AG04450 (cell line): Measurements from ENCODE around the gene COG5. TPM values are rescaled to one million over a fixed set of nuclear protein-coding genes. Genes with fewer than 3 reads are reported as not detected.

Experiments used
- CTCF ChIA-PET: fragments of 300-600, 350-600 bp; formaldehyde crosslinking; extraction: SDS; loops from one replicate; lab custom pipeline; 2022; ENCODE audit warnings: antibody characterized with exemption, inconsistent platforms; lab: Charles Lee
- POLR2A ChIA-PET: fragments of 350-600 bp; formaldehyde crosslinking; extraction: SDS; loops from one replicate; lab custom pipeline; 2021; ENCODE audit warnings: antibody characterized with exemption, inconsistent platforms; lab: Yijun Ruan, JAX
- DNase-seq: peaks from one replicate; pipeline ENCODE4 v3.0.0-alpha.2; 2011; ENCODE audit warnings: low read depth, low spot score
- H3K27ac ChIP-seq: one replicate; pipeline ENCODE4 v1.5.1; 2012; ENCODE audit warnings: low read depth, low read length, control low read depth
- H3K27me3 ChIP-seq: one replicate; pipeline ENCODE4 v1.6.0; 2012; ENCODE audit warnings: low read length; ENCODE audit not compliant: control insufficient read depth, insufficient read depth
- H3K4me3 ChIP-seq: 2 replicates; pipeline ENCODE4 v1.5.1; 2011; ENCODE audit warnings: mild to moderate bottlenecking, low read depth, low read length, control low read depth
- H3K9me3 ChIP-seq: 2 replicates; pipeline ENCODE4 v1.5.1; 2012; ENCODE audit warnings: low read length; ENCODE audit not compliant: control insufficient read depth, insufficient read depth
- polyA plus RNA-seq: library from polyadenylated mRNA; depleted of rRNA; stranded (reverse); fragments of >200 nt; gene quantifications from 2 replicates; pipeline ENCODE4 v1.2.3, GENCODE V29; 2011
- TF ChIP-seq, protein P1 (sequence below): IDR thresholded peaks from 2 replicates; pipeline ENCODE4 v1.5.1; 2011; ENCODE audit warnings: low read depth, low read length, control low read depth, inconsistent platforms

The COG5 gene
- polyA plus RNA-seq, 1 experiment: 55.2 TPM

GRCh38 chr7:107187774-107188173, 375.9 kb downstream of the COG5 start:
- Histone ChIP-seq H3K9me3 (no peaks in the 10 kb centered on the region), H3K4me3 (no peak overlapping the region), H3K27ac (no peak overlapping the region), H3K27me3 (no peaks in the 10 kb centered on the region)
- CTCF ChIA-PET: interaction anchor here (1.3 kb wide), 1 partner anchor 241 kb away, joined by 3 read pairs; no protein-coding TSS in a partner anchor
- no peak for DNase-seq
- POLR2A ChIA-PET: interaction anchor here (1.1 kb wide), 1 partner anchor 19 kb away, joined by 4 read pairs; the partner anchor contains the start of gene HBP1
- TF ChIP-seq, protein P1, sequence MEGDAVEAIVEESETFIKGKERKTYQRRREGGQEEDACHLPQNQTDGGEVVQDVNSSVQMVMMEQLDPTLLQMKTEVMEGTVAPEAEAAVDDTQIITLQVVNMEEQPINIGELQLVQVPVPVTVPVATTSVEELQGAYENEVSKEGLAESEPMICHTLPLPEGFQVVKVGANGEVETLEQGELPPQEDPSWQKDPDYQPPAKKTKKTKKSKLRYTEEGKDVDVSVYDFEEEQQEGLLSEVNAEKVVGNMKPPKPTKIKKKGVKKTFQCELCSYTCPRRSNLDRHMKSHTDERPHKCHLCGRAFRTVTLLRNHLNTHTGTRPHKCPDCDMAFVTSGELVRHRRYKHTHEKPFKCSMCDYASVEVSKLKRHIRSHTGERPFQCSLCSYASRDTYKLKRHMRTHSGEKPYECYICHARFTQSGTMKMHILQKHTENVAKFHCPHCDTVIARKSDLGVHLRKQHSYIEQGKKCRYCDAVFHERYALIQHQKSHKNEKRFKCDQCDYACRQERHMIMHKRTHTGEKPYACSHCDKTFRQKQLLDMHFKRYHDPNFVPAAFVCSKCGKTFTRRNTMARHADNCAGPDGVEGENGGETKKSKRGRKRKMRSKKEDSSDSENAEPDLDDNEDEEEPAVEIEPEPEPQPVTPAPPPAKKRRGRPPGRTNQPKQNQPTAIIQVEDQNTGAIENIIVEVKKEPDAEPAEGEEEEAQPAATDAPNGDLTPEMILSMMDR: no peak

DNA sequence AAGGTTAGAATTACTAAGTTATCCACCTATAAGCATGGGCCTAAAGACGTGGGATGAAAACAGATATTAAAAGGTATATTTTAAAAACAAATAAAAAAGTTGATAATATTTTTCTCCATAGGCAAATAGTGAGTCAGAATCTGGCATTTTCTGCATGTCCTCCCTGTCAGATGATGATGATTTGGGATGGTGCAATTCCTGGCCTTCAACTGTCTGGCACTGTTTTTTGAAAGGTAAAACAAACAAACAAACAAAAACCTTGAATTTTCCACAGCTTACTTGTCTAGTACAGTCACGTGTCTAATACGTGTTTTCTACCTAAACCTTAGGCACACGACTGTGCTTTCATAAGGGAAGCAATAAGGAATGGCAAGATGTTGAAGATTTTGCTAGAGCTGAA, 377.5 kb downstream of the COG5 start:
- ChIA-PET CTCF (interaction anchor here (0.5 to 1.1 kb wide), 3 partner anchors 38 to 240 kb away, joined by 3 to 5 read pairs (median 3); no protein-coding TSS in a partner anchor), POLR2A (interaction anchor here (0.7 to 2.1 kb wide), 3 partner anchors 18 to 939 kb away, joined by 3 to 29 read pairs (median 6); partner anchors contain the start of gene HBP1)
- DNase-seq: no peak
- H3K27me3 ChIP-seq: no peaks in the 10 kb centered on the region
- H3K9me3 ChIP-seq: no peaks in the 10 kb centered on the region
- no peak overlapping the region for H3K27ac ChIP-seq
- TF ChIP-seq, protein P1: no peak
- no peak overlapping the region for H3K4me3 ChIP-seq

- Histone ChIP-seq H3K4me3 (no peak overlapping the region), H3K27me3 (no peaks in the 10 kb centered on the region), H3K9me3 (no peaks in the 10 kb centered on the region), H3K27ac (no peak overlapping the region)
- POLR2A ChIA-PET: interaction anchor here (0.7 to 2.1 kb wide), 3 partner anchors 17 to 940 kb away, joined by 3 to 29 read pairs (median 6); partner anchors contain the start of gene HBP1
- peak; percentile 48 for DNase-seq
- CTCF ChIA-PET: interaction anchor here (0.5 to 1.1 kb wide), 4 partner anchors 37 to 647 kb away, joined by 3 to 5 read pairs (median 3); no protein-coding TSS in a partner anchor
- TF ChIP-seq, protein P1: no peak
Observed at GRCh38 chr7:107185716-107186115, 378.0 kb downstream of the COG5 start.

DNA sequence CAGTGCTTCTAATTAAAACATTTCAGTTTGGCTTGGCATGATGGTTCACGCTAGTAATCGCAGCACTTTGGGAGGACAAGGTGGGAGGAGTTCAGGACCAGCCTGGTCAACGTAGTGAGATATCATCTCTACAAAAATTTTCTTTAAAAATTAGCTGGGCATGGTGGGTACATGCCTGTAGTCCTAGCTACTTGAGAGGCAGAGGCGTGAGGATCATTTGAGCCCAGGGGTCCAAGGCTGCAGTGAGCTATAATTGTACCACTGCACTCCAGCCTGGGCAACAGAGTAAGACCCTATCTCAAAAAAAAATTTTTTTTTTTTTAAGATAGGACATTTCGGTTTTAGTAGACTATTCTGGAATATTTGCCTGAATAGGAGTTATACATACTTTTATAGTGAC, 382.5 kb downstream of the COG5 start:
- Histone ChIP-seq H3K27me3 (no peaks in the 10 kb centered on the region), H3K9me3 (no peaks in the 10 kb centered on the region), H3K27ac (no peak overlapping the region), H3K4me3 (no peak overlapping the region)
- no peak for DNase-seq
- TF ChIP-seq, protein P1: no peak
- POLR2A ChIA-PET: interaction anchor here (0.5 to 2.6 kb wide), 3 partner anchors 12 to 349 kb away, joined by 3 to 44 read pairs (median 7); partner anchors contain the start of gene HBP1
- CTCF ChIA-PET: interaction anchor here (1.3 to 2.0 kb wide), 3 partner anchors 13 to 234 kb away, joined by 3 to 6 read pairs (median 4); partner anchors contain the start of gene HBP1

DNA sequence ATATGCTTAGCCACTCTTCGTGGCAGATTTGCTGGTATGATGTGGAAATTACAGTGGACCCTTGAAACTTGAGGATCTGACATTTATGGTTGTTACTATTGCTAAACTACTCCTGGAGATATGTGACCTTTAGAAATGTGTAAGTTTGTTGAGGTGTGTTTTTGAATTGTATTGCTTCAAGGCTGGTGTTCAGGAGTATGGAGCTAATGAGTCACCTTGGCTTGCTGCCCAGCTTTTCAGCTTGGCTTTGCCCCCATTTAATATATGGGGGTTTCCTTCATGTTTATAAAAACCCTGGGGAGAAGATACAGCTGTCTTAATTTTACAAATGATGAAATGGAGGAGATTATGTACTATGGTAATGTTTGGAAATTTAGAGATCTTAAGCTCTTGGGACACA, 383.3 kb downstream of the COG5 start:
- DNase-seq: peak; percentile 75
- Histone ChIP-seq H3K4me3 (no peak overlapping the region), H3K27me3 (no peaks in the 10 kb centered on the region), H3K9me3 (no peaks in the 10 kb centered on the region), H3K27ac (no peak overlapping the region)
- ChIA-PET POLR2A (interaction anchor here (0.6 to 2.6 kb wide), 3 partner anchors 11 to 129 kb away, joined by 3 to 44 read pairs (median 3); partner anchors contain the start of gene HBP1), CTCF (interaction anchor here (1.3 to 2.1 kb wide), 4 partner anchors 12 to 233 kb away, joined by 3 to 7 read pairs (median 5); partner anchors contain the start of gene HBP1)
- TF ChIP-seq, protein P1: no peak
